HUDEP-2 (cell line): ENCODE measurements around the gene GYS1.
"Not testable (repeated sequence)": the region's sequence is repeated elsewhere in the genome, so short reads cannot be mapped to it uniquely, and the experiment has no call there.

Source experiments
- DNase-seq, 76 experiments: peaks; one replicate each; lab custom pipeline; 2025; ENCODE audit not compliant: unreplicated experiment in 76 of 76; lab: John Stamatoyannopoulos, UW

Gene GYS1

DNA sequence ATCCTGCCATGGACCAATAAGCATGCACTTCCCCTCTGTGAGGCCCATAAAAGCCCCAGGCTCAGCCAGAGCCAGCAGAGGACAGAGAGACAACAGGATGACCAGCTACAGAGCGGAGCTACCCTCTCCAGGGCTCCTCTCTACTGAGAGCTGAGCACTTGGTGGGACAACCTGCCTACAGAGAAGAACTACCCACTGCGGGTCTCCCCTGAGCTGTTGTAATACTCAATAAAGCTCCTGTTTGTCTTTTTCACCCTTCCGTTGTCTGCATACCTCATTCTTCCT is 45.9 kb downstream of the GYS1 start:
- DNase-seq, result no peak

DNA sequence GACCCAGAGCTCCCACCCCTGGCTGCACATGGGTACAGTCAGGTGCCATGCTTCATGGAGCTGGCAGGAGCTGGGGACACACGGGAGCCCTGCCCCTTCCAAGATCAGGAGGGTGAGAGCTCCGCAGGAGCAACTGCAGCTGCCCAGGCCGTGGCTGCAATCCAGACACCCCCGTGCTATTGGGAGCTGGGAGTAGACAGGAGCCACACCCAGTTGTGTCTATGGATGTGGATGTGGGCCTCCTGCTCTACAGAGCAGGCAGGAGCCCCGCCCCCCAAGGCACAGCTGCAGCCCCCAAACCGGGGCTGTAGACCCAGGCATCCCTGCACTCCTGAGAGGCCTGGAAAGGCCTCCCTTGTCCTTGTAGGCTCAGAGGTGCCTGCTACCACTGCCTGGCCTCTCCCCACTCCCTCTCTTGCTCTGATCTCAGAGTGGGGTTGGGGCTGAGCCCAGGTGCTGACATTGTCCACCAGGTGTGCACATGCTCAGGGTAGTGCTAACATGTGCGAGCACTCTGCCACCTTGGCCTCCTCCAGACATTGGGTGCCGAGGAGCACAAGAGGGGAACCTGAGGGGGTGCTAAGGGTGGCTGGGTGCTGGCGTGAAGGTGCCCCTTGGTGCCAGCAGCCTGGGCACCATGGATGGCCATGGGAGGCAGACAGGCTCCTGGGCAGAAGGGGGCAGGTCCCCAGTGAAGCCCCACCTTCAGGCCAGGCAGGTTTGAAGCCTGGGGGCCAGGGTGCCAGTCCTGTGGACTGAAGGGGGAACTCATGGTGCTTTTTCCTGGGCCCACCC is 46.4 kb downstream of the GYS1 start:
- DNase-seq, result no peak

DNA sequence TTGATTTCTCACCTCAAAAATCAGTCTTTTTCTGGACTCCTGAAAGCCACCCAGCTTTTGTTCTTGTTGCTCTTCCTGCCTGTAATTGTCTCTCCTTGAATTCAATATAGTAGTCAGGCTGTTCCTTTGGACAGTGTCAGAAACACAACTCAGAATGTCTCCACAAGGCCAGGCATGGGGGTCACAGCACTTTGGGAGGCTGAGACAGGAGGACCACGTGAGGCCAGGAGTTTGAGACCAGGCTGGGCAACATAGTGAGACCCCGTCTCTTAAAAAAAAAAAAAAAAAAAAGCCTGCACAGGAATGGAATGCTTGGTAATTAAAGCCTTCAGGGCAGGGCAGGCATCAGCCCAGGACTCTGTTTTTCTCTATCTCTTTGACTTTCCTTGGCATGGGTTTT is 47.3 kb downstream of the GYS1 start:
- DNase-seq, result no peak

DNA sequence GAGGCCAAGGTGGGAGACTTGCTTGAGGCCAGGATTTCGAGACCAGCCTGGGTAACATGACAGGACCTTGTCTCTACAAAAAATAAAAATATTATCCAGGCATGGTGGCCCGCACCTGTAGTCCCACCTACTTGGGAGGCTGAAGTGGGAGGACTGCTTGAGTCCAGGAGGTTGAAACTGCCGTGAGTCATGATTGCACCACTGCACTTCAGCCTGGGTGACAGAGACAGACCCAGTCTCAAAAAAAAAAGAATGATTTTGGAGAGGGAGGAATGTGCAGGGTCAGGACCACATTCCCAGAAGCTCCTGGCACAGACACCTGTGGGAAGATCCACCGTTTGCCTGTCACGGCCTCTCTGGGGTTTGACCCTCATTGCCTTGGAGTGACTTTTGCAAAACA is 47.7 kb downstream of the GYS1 start:
- no peak for DNase-seq

DNA sequence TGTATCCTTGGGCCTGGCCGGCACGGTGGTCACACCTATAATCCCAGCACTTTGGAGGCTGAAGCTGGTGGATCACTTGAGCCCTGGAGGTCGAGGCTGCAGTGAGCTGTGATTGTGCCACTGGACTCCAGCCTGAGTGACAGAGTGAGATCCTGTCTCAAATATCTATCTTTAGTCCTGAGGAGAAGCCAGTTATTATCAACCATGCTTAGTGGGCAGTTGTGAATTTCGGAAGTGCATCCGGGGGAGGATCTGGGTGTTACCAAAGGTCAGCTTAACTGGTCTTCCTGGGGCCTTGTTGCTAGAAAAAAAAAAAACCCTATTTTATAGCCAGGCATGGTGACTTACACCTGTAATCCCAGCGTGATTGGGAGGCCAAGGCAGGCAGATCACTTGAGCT is 50.0 kb downstream of the GYS1 start:
- DNase-seq, result peak in 2 of 76 experiments; percentile 6 to 33

DNA sequence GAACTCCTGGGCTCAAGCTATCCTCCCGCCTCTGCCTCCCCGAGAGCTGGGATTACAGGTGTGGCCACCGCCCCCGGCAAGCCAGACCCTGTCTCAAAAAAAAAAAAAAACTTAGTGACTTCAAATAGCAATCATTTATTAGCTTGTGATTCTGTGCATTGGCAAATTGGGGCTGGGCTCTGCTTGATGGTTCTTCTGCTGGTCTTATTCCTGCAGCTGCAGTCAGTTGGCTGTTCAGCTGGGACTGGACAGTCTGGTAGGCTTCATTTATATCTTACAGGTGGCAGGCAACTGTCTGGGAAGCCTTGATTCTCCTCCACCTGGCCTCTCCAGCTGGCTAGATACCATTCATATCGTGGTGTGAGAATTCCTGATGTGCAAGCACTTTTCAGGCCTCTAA is 52.2 kb downstream of the GYS1 start:
- DNase-seq, result no peak

DNA sequence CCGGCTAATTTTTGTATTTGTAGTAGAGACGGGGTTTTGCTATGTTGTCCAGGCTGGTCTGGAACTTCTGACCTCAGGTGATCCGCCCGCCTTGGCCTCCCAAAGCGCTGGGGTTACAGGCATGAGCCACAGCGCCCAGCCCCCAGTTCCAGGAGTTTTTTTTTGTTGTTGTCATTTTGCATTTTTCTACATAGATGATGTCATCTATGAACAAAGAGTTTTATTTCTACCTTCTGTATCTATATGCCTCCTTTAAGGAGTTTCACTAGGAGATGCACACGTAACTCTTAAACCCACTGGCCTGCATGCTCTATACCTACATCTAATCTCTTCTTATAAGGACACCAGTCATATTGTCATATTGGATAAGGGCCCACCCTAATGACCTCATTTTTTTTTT is 54.9 kb downstream of the GYS1 start:
- no peak for DNase-seq

DNA sequence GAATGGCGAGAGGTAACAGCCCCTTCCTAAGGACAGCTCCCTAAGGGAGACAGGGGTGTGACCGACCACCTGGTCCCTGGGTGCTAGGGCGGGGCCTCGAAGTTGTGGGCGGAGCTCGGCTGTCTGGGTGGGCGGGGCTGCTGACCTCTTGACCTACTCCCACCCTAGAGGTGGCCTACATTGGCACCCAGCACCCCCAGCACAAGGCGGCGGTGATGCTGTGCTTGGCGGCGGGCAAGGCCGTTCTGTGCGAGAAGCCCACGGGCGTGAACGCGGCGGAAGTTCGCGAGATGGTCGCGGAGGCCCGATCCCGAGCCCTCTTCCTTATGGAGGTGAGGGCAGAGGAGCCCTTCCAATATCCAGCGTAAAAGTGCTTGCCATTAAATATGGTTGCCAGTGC is 57.2 kb downstream of the GYS1 start:
- DNase-seq, result no peak

DNA sequence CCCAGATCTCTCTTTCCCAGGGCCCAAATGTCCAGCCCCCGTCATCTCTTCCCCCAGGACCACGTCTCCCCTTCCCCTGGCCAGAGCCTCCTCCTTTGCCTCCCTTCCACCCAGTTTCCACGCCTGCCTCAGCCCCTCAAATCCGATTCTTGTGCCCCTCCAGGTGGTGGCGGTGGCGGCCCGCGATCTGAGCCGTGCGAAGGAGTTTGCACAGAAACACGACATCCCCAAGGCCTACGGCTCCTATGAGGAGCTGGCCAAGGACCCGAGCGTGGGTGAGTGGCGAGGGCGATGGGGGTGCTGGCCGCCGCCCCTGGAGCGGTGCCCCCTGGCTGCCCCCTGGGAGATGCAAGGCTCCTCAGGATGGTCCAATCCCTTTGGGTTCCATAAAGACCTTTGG is 58.3 kb downstream of the GYS1 start:
- peak in 15 of 76 experiments; percentile 16 to 48 (median 29) for DNase-seq

DNA sequence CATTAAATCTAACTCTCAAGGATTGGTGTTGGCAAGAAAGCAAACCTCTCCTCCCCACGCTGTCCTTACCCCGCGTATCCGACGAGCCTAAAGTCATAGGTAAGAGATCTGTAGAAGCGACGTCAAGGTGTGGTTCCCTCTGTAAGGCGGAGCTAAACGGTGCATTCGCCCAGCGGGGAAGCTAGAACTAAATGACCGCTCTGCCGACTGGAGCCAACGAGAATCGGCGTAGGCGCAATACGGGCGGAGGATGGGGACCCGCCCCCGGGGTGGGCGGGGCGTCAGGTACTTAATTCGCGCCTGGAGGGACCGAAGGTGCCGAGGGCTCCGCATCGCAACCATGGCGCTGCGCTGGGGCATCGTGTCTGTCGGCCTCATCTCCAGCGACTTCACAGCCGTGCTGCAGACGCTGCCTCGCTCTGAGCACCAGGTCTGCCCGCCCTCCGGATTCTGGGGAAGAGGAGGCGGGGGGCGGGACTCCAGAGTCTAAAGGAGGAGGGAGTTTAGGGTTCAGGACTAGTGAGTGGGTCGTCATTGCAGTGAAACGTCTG is 59.7 kb downstream of the GYS1 start, which contains the start of gene DHDH:
DHDH (plus strand) TSS at position 318 of the 551 bp plus-strand sequence; CDS start at position 341, 23 bp downstream.
- peak in 72 of 76 experiments; percentile 44 to 91 (median 80) for DNase-seq

DNA sequence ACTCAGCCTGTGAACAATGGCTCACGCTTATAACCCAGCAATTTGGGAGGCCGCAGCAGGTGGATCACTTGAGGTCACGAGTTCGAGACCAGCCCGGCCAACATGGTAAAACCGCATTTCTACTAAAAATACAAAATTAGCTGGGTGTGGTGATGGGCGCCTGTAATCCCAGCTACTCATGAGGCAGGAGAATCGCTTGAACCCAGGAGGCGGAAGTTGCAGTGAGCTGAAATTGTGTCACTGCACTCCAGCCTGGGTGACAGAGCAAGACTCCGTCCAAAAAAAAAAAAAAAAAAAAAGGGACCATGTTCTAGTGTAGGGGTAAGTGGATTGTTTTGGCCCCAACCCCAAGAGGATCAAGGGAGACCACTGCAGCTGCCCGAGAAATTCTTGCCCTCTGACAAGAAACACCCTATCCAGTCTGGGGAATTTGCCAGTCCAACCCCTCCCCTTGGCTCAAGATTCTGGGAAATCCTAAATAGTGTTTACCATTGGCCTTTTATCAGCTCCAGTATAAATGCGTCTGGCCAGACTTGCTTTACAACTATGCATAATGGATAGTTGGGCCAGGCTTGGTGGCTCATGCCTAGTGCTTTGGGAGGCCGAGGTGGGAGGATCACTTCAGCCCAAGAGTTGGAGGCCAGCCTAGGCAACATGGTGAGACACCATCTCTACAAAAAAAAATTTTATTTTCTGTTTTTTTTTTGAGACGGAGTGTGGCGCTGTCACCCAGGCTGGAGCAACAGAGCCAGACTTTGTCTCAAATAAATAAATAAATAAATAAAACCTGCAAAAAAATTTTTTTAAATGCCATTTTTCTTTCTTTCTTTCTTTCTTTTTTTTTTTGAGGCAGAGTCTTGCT is 64.7 kb downstream of the GYS1 start:
- peak in 16 of 76 experiments; percentile 13 to 62 (median 34) for DNase-seq

DNA sequence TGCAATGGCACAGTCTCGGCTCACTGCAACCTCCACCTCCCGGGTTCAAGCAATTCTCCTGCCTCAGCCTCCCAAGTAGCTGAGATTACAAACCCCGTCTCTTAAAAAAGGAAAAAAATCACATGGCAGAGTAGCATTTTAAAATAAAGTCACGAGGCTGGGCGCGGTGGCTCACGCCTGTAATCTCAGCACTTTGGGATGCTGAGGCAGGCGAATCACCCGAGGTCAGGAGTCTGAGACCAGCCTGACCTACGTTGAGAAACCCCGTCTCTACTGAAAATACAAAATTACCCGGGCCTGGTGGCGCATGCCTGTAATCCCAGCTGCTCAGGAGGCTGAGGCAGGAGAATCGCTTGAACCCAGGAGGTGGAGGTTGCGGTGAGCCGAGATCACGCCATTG is 65.4 kb downstream of the GYS1 start:
- DNase-seq, result not testable (repeated sequence)

DNA sequence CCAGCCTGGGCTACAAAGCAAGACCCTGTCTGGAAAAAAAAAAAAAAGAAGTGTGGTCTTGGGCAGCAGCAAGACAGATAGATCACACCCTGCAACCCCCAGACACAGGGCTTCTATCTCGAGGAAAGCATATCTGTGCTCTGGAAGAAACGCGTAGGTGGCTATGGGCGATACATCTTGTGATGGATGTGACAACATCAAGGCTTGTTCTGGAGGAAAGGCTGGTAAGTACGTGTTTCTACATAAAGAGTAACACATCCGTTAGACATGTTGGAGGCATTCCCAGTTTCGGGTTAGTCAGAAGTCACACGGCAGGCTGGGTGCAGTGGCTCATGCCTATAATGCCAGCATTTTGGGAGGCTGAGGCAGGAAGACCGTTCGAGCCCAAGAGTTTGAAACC is 66.2 kb downstream of the GYS1 start:
- DNase-seq, result peak in 66 of 76 experiments; percentile 21 to 96 (median 78)

DNA sequence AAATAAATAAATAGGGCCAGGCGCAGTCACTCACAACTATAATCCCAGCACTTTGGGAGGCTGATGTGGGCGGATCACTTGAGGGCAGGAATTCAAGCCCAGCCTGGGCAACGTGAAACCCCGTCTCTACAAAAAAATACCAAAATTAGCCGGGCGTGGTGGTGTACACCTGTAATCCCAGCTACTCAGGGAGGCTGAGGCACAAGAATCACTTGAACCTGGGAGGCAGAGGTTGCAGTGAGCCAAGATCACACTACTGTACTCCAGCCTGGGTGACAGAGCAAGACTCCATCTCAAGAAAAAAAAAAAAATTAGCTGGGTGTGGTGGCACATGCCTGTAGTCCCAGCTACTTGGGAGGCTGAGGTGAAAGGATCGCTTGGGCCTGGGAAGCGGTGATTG is 67.2 kb downstream of the GYS1 start:
- DNase-seq, result not testable (repeated sequence)

DNA sequence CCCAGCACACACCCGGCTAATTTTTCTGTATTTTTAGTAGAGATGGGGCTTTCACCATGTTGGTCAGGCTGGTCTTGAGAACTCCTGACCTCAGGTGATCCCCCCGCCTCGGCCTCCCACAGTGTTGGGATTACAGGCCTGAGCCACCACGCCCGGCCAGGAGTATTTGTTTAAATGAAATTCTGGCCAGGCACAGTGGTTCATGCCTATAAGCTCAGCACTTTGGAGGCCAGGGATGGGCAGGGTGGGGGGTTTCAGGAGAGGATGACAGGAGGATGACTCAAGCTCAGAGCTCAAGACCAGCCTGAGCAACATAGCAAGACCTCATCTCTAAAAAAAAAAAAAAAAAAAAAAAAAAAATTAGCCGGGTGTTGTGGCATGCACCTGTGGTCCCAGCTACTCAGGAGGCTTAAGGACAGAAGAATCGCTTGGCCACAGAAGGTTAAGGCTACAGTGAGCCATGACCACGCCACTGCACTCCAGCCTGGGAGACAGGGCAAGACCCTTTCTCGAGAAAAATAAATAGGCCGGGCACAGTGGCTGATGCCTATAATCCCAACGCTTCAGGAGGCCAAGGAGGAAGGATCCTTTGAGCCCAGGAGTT is 67.8 kb downstream of the GYS1 start:
- no peak for DNase-seq

DNA sequence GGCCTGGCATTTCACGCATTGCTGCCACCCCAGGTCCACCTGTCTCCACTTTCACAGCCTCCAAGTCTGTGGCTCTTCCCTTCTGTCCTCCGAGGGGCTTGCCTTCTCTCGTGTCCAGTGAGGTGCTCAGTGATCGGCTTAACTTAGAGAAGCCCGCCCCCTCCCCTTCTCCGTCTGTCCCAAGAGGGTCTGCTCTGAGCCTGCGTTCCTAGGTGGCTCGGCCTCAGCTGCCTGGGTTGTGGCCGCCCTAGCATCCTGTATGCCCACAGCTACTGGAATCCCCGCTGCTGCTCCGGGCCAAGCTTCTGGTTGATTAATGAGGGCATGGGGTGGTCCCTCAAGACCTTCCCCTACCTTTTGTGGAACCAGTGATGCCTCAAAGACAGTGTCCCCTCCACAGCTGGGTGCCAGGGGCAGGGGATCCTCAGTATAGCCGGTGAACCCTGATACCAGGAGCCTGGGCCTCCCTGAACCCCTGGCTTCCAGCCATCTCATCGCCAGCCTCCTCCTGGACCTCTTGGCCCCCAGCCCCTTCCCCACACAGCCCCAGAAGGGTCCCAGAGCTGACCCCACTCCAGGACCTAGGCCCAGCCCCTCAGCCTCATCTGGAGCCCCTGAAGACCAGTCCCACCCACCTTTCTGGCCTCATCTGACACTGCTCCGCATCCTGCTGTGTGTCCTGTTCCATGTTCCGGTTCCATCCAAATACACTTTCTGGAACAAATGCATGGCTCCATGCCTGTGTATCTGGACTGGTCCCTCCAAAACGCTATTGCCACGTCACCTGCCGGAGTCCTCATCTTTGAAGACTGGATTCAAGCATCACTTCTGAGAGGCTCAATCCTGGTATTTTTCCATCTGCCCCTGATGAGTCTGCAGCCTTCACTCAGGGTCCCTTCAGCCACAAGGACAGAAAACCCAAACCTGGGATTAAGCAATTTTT is 70.3 kb downstream of the GYS1 start:
- DNase-seq, result no peak

DNA sequence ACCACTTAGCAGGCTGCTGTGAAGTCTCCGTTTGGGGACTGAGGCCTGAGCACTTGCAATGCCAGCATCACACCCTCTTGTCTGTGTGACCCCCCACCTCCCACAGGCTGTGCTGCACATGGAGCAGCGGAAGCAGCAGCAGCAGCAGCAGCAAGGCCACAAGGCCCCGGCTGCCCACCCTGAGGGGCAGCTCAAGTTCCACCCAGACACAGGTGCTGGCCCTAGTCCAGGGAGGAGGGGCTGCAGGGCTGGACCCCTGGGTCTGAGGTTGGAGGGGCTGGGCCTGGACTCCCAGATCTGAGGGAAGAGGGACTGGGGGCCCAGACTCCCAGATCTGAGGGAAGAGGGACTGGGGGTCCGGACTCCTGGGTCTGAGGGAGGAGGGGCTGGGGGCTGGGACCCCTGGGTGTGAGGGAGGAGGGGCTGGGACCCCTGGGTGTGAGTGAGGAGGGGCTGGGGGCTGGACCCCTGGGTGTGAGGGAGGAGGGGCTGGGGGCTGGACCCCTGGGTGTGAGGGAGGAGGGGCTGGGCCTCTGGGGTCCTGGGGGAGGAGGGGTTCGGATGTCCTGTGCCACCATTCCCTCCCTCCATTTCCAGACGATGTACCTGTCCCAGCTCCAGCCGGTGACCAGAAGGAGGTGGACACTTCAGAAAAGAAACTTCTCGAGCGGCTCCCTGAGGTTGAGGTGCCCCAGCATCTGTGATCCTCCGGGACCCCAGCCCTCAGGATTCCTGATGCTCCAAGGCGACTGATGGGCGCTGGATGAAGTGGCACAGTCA is 71.2 kb downstream of the GYS1 start:
- DNase-seq, result no peak

DNA sequence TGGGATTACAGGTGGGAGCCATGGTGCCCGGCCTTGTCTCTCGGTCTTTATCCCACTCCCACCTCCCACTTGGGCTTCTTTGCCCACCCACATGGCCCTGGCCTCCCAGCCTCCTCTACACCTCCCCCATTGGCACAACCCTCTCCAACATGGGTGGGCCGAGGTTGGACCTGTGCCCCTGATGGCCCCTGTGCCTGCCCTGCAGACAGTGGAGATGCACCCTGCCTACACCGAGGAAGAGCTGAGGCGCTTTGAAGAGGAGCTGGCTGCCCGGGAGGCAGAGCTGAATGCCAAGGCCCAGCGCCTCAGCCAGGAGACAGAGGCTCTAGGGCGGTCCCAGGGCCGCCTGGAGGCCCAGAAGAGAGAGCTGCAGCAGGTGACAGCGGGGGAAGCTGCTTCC is 72.2 kb downstream of the GYS1 start:
- DNase-seq, result no peak

DNA sequence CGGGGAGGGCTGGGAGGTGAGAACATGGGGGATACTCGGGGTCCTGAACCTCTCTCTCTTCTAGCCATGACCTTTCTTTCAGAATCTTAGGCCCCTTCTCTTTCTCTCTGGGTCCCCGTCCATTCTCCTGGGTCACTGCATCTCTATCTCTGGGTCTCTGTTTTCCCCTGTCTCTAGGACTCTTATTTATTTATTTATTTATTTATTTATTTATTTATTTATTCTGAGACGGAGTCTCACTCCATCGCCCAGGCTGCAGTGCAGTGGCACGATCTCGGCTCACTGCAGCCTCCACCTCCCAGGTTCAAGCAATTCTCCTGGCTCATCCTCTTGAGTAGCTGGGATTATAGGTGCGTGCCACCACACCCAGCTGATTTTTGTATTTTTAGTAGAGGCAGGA is 73.8 kb downstream of the GYS1 start:
- DNase-seq, result not testable (repeated sequence)
